NT2/D1 (cell line): ENCODE results near the gene NSUN2.

Experiments
- SUZ12 ChIP-seq: IDR thresholded peaks from 2 replicates; pipeline ENCODE4 v1.6.1; 2011; ENCODE audit not compliant: insufficient read length, insufficient read depth; ENCODE audit errors: extremely low read depth
- ZNF274 ChIP-seq: IDR thresholded peaks from 2 replicates; pipeline ENCODE4 v1.6.1; 2011; ENCODE audit warnings: mild to moderate bottlenecking, low read depth, low read length

DNA sequence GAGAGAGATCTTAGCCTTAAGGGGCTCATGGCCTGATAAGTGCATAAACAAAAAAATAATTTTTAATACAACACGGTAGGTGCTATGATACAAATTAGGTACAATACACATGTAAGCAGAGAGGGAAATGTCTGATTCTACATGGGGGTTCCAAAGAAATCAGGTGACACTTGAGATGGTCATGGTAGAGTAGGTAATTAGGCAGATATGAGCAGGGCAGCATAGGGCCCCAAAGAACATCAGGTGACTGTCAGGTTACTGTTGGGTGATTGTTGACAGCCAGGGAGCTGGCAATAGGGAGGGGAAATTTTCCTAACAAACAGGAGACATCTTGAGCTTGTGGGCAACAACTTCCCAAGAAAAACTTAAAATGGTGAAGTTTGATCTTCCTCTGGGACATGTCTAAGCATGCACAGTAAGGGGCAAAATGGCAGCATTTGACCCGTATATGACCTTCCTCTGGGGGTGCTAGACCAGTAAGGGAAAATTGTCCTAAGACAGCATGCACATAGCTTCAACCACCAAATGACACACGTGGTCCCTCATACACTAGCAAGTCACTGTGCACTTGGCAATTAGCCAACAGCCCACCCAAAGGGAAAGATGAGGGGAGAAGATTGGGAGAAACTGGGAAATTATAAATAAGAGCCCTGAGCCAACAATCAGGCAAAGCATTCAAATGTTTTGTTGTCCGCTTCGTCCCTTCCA lies 43.1 kb upstream of the NSUN2 start:
- TF ChIP-seq ZNF274 (no peak), SUZ12 (no peak)
